Measurements from ENCODE around the gene PLPP2. TPM values are rescaled to one million over a fixed set of nuclear protein-coding genes. Genes with fewer than 3 reads are reported as not detected.

The PLPP2 gene
- total RNA-seq, 2 experiments from 2014 or later, result 0.03 to 0.80 TPM

- no peak overlapping the region for H3K4me2 ChIP-seq (ENCODE audit: low read length)
- no peaks in the 10 kb centered on the region for H3K79me2 ChIP-seq (ENCODE audit: insufficient read depth, low read depth, low read length)
- no peak overlapping the region for H3K27ac ChIP-seq (ENCODE audit: low read depth, low read length, poor library complexity, severe bottlenecking)
- H3K9me3 ChIP-seq (ENCODE audit: low read length), result no peaks in the 10 kb centered on the region
- H3K36me3 ChIP-seq (ENCODE audit: insufficient read depth, low read length), result no peaks in the 10 kb centered on the region
- H3K4me3 ChIP-seq (ENCODE audit: low read depth, low read length, poor library complexity, severe bottlenecking), result no peak overlapping the region
- ChIA-PET POLR2A (no interaction called here), CTCF (ENCODE audit: unreplicated experiment) (no interaction called here)
- no peaks in the 10 kb centered on the region for H3K4me1 ChIP-seq (ENCODE audit: insufficient read depth, low read length, poor library complexity, severe bottlenecking)
- DNase-seq (ENCODE audit: low spot score), result no peak
- H3K9me2 ChIP-seq (ENCODE audit: insufficient read depth, low read length), result no peaks in the 10 kb centered on the region
- intact Hi-C loops (cut with micrococcal nuclease; ENCODE audit: unreplicated experiment), result no loop called here
- no peaks in the 10 kb centered on the region for H4K20me1 ChIP-seq (ENCODE audit: insufficient read depth, low read length)
- TF ChIP-seq EZH2phosphoT487 (IDR thresholded peaks at IDR 0.05; ENCODE audit: borderline replicate concordance, low read depth, low read length) (no peak), CTCF (conservative IDR thresholded peaks at IDR 0.05; ENCODE audit: low read length) (no peak)
- no TSS peak for BruUV-seq (replicated peaks)
- H2AFZ ChIP-seq (ENCODE audit: low read length), result no peak overlapping the region
These were observed 4.6 kb upstream of the PLPP2 start for GRCh38 chr19:295687-296370.

- no TSS peak for BruUV-seq (replicated peaks)
- DNase-seq (ENCODE audit: low spot score), result peak; percentile 13
- Histone ChIP-seq H2AFZ (ENCODE audit: low read length) (no peak overlapping the region), H3K79me2 (ENCODE audit: insufficient read depth, low read depth, low read length) (no peaks in the 10 kb centered on the region), H3K36me3 (ENCODE audit: insufficient read depth, low read length) (no peaks in the 10 kb centered on the region), H3K4me3 (ENCODE audit: low read depth, low read length, poor library complexity, severe bottlenecking) (no peak overlapping the region), H3K27ac (ENCODE audit: low read depth, low read length, poor library complexity, severe bottlenecking) (no peak overlapping the region), H3K4me1 (ENCODE audit: insufficient read depth, low read length, poor library complexity, severe bottlenecking) (no peaks in the 10 kb centered on the region), H3K9me2 (ENCODE audit: insufficient read depth, low read length) (no peaks in the 10 kb centered on the region), H3K4me2 (ENCODE audit: low read length) (no peak overlapping the region), H4K20me1 (ENCODE audit: insufficient read depth, low read length) (no peaks in the 10 kb centered on the region), H3K9me3 (ENCODE audit: low read length) (no peaks in the 10 kb centered on the region)
- peak; percentile 66 for TF ChIP-seq CTCF (conservative IDR thresholded peaks at IDR 0.05; ENCODE audit: low read length)
- no peak for TF ChIP-seq EZH2phosphoT487 (IDR thresholded peaks at IDR 0.05; ENCODE audit: borderline replicate concordance, low read depth, low read length)
- intact Hi-C loops (cut with micrococcal nuclease; ENCODE audit: unreplicated experiment), result no loop called here
- CTCF ChIA-PET (ENCODE audit: unreplicated experiment), result no interaction called here
- POLR2A ChIA-PET, result no interaction called here
These were observed 3.9 kb upstream of the PLPP2 start for GRCh38 chr19:294946-295686.

GRCh38 chr19:294341-294945, 3.2 kb upstream of the PLPP2 start:
- no peaks in the 10 kb centered on the region for H4K20me1 ChIP-seq (ENCODE audit: insufficient read depth, low read length)
- no peak overlapping the region for H3K4me2 ChIP-seq (ENCODE audit: low read length)
- no peaks in the 10 kb centered on the region for H3K4me1 ChIP-seq (ENCODE audit: insufficient read depth, low read length, poor library complexity, severe bottlenecking)
- BruUV-seq (replicated peaks), result no TSS peak
- no peaks in the 10 kb centered on the region for H3K9me2 ChIP-seq (ENCODE audit: insufficient read depth, low read length)
- ChIA-PET POLR2A (no interaction called here), CTCF (ENCODE audit: unreplicated experiment) (no interaction called here)
- H3K27ac ChIP-seq (ENCODE audit: low read depth, low read length, poor library complexity, severe bottlenecking), result no peak overlapping the region
- H3K9me3 ChIP-seq (ENCODE audit: low read length), result no peaks in the 10 kb centered on the region
- no peaks in the 10 kb centered on the region for H3K79me2 ChIP-seq (ENCODE audit: insufficient read depth, low read depth, low read length)
- intact Hi-C loops (cut with micrococcal nuclease; ENCODE audit: unreplicated experiment), result no loop called here
- H3K36me3 ChIP-seq (ENCODE audit: insufficient read depth, low read length), result no peaks in the 10 kb centered on the region
- TF ChIP-seq EZH2phosphoT487 (IDR thresholded peaks at IDR 0.05; ENCODE audit: borderline replicate concordance, low read depth, low read length) (no peak), CTCF (conservative IDR thresholded peaks at IDR 0.05; ENCODE audit: low read length) (no peak)
- no peak overlapping the region for H2AFZ ChIP-seq (ENCODE audit: low read length)
- no peak for DNase-seq (ENCODE audit: low spot score)
- H3K4me3 ChIP-seq (ENCODE audit: low read depth, low read length, poor library complexity, severe bottlenecking), result no peak overlapping the region

All from OCI-LY7 (cell line).